WTC11 (cell line): Measurements from ENCODE around the gene LMBRD1. TPM values are rescaled to one million over a fixed set of nuclear protein-coding genes. Genes with fewer than 3 reads are reported as not detected.

Experiments used
- ATAC-seq: fragments of 200-7000 bp; cut with Tn5 transposase; 2 replicates; pipeline ENCODE4 v1.10.0; 2021; ENCODE audit warnings: mild to moderate bottlenecking, moderate library complexity
- CTCF ChIA-PET: fragments of 300-600 bp; sonication (Branson Sonifier 250); formaldehyde crosslinking; loops from one replicate; lab custom pipeline; 2021; ENCODE audit warnings: antibody characterized with exemption; lab: Charles Lee
- POLR2A ChIA-PET: fragments of 350-600 bp; sonication (Branson Sonifier 250); formaldehyde crosslinking; loops from one replicate; lab custom pipeline; 2021; ENCODE audit warnings: antibody characterized with exemption; lab: Charles Lee
- DNase-seq: peaks from one replicate; pipeline ENCODE4 v3.0.0; 2021; ENCODE audit warnings: low spot score
- H3K27ac Mint-ChIP-seq: 2 replicates; pipeline ENCODE4 v1.8.0; 2021; ENCODE audit warnings: mixed read lengths
- H3K27me3 Mint-ChIP-seq: 2 replicates; pipeline ENCODE4 v1.8.0; 2021; ENCODE audit warnings: low read depth, mild to moderate bottlenecking, moderate library complexity, mixed read lengths
- H3K36me3 Mint-ChIP-seq: 2 replicates; pipeline ENCODE4 v1.8.0; 2021; ENCODE audit warnings: mixed read lengths
- H3K4me1 Mint-ChIP-seq: 2 replicates; pipeline ENCODE4 v1.8.0; 2022; ENCODE audit warnings: mixed read lengths
- H3K4me3 Mint-ChIP-seq: 2 replicates; pipeline ENCODE4 v1.8.0; 2021; ENCODE audit warnings: mild to moderate bottlenecking, moderate library complexity, mixed read lengths
- H3K9me3 Mint-ChIP-seq: 2 replicates; pipeline ENCODE4 v1.8.0; 2021; ENCODE audit warnings: mixed read lengths
- AFF4 ChIP-seq: sonication (generic); formaldehyde crosslinking; IDR thresholded peaks from 2 replicates; pipeline ENCODE4 v1.8.1; 2023; ENCODE audit warnings: mild to moderate bottlenecking, missing genetic modification reagents, borderline replicate concordance
- CBFB ChIP-seq: sonication (generic); formaldehyde crosslinking; IDR thresholded peaks from 2 replicates; pipeline ENCODE4 v1.8.1; 2022; ENCODE audit warnings: mild to moderate bottlenecking, low read depth, missing genetic modification reagents
- ESRRA ChIP-seq: sonication (generic); formaldehyde crosslinking; IDR thresholded peaks from 2 replicates; pipeline ENCODE4 v1.8.1; 2022; ENCODE audit warnings: mild to moderate bottlenecking, missing genetic modification reagents, borderline replicate concordance
- GABPB1 ChIP-seq: sonication (generic); formaldehyde crosslinking; IDR thresholded peaks from 2 replicates; pipeline ENCODE4 v1.8.1; 2023; ENCODE audit warnings: mild to moderate bottlenecking, missing genetic modification reagents
- HMGA2 ChIP-seq: fragments of 250-450 bp; sonication (Bioruptor Pico); IDR thresholded peaks from 2 replicates; pipeline ENCODE4 v1.4.0; 2021; ENCODE audit warnings: mild to moderate bottlenecking, moderate library complexity
- NFATC4 ChIP-seq: fragments of 250-450 bp; sonication (Bioruptor Pico); IDR thresholded peaks from 2 replicates; pipeline ENCODE4 v1.9.0; 2021; ENCODE audit warnings: mild to moderate bottlenecking
- NR1H2 ChIP-seq: sonication (generic); formaldehyde crosslinking; IDR thresholded peaks from 2 replicates; pipeline ENCODE4 v1.9.0; 2021; ENCODE audit warnings: mild to moderate bottlenecking, moderate library complexity, missing genetic modification reagents
- NR3C1 ChIP-seq: sonication (generic); formaldehyde crosslinking; conservative IDR thresholded peaks from 2 replicates; pipeline ENCODE4 v1.8.1; 2023; ENCODE audit warnings: low read depth, mild to moderate bottlenecking, missing genetic modification reagents
- SOX15 ChIP-seq: fragments of 250-450 bp; sonication (Bioruptor Pico); IDR thresholded peaks from 2 replicates; pipeline ENCODE4 v1.9.0; 2021; ENCODE audit warnings: mild to moderate bottlenecking
- SP1 ChIP-seq: sonication (generic); formaldehyde crosslinking; conservative IDR thresholded peaks from 2 replicates; pipeline ENCODE4 v1.8.1; 2022; ENCODE audit warnings: missing genetic modification reagents
- ZNF232 ChIP-seq: sonication (generic); formaldehyde crosslinking; IDR thresholded peaks from 2 replicates; pipeline ENCODE4 v1.8.0; 2022; ENCODE audit warnings: mild to moderate bottlenecking, missing genetic modification reagents
- ZNF263 ChIP-seq: sonication (generic); formaldehyde crosslinking; IDR thresholded peaks from 2 replicates; pipeline ENCODE4 v1.8.1; 2022; ENCODE audit warnings: low read depth, mild to moderate bottlenecking, moderate library complexity, missing genetic modification reagents
- ZNF425 ChIP-seq: fragments of 250-450 bp; sonication (Bioruptor Pico); conservative IDR thresholded peaks from 2 replicates; pipeline ENCODE4 v1.9.0; 2021; ENCODE audit warnings: mild to moderate bottlenecking
- ZSCAN18 ChIP-seq: fragments of 250-450 bp; sonication (Bioruptor Pico); IDR thresholded peaks from 2 replicates; pipeline ENCODE4 v2.1.2; 2022; ENCODE audit warnings: mild to moderate bottlenecking, moderate library complexity
- total RNA-seq: library from RNA; stranded (reverse); gene quantifications from 3 replicates; pipeline ENCODE4 v1.2.3, GENCODE V29; 2021
- TF ChIP-seq, protein P1 (sequence below): fragments of 250-450 bp; sonication (Bioruptor Pico); IDR thresholded peaks from 2 replicates; pipeline ENCODE4 v1.9.0; 2021; ENCODE audit warnings: mild to moderate bottlenecking

Gene LMBRD1
- total RNA-seq, 1 experiment from 2014 or later = 15.0 TPM

DNA sequence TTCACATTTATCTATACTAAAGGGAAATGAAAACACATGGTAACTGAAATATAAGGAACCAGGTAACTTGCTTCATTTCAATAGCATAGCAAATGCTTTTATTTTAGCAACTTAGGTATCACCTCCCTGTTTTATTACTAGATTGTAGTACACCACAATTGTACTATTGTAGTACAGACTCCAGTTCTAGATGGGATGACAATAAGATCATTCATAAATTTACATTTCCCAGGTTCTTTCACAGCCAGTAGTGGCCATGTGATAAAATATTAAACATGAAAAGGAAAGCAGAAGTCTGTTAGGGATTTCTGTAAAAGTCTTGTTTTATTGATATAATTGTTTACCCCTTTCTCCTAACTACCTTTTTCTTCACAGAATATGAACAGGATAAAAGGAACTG lies 97.2 kb downstream of the LMBRD1 start (continued):
- TF ChIP-seq ZSCAN18 (CRISPR knock-in tag) (no peak), NR3C1 (CRISPR knock-in tag) (no peak), HMGA2 (CRISPR knock-in tag) (no peak), ZNF425 (CRISPR knock-in tag) (no peak), ZNF232 (no peak)
- TF ChIP-seq, all 79 proteins: peak for 0

- ChIA-PET POLR2A (interaction anchor here (0.6 kb wide), 1 partner anchor 291 kb away, joined by 3 read pairs; no protein-coding TSS in a partner anchor), CTCF (no interaction called here)
- Mint-ChIP-seq H3K36me3 (peaks cover 4% of the 10 kb centered on the region; the same call in 1 of the 2 replicates), H3K27me3 (no peaks in the 10 kb centered on the region), H3K4me1 (no peaks in the 10 kb centered on the region), H3K9me3 (no peaks in the 10 kb centered on the region), H3K4me3 (no peak overlapping the region), H3K27ac (no peak overlapping the region; the same call in 1 of the 2 replicates)
- TF ChIP-seq SP1 (CRISPR knock-in tag) (no peak), NR1H2 (no peak)
- ATAC-seq (no peak), DNase-seq (no peak)
Measured at GRCh38 chr6:69696273-69696672, 100.5 kb downstream of the LMBRD1 start.

DNA sequence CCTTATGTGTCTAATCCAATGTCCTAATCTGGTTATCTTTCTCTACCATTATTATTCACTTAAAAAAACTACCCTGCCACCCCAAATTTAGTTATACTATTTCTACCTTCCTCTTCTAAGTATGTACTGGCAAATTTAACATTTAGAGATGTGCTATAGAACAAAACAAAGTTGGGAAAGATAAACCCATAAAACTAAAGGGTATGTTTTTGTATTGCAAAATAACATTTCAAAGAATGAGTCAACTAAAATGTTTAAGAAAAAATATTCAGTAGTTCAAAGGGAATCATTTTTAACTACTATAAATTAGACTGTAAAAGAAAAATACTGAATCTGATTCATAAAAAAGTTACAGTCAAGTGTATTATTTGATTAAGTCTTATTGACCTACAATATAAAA lies 103.0 kb downstream of the LMBRD1 start:
- CTCF ChIA-PET = no interaction called here

More for the DNA sequence above, 103.0 kb downstream of the LMBRD1 start:
- no peaks in the 10 kb centered on the region for H3K9me3 Mint-ChIP-seq
- peaks cover 4% of the 10 kb centered on the region; the same call in 1 of the 2 replicates for H3K36me3 Mint-ChIP-seq
- no peak overlapping the region for H3K27ac Mint-ChIP-seq
- no peaks in the 10 kb centered on the region for H3K27me3 Mint-ChIP-seq
- DNase-seq (no peak), ATAC-seq (no peak)
- no peaks in the 10 kb centered on the region for H3K4me1 Mint-ChIP-seq
- H3K4me3 Mint-ChIP-seq = no peak overlapping the region
- POLR2A ChIA-PET = no interaction called here
- TF ChIP-seq CBFB (CRISPR knock-in tag) (no peak), NFATC4 (CRISPR knock-in tag) (no peak), GABPB1 (CRISPR knock-in tag) (no peak), ZNF263 (no peak), SOX15 (CRISPR knock-in tag) (no peak), ESRRA (CRISPR knock-in tag) (no peak), AFF4 (CRISPR knock-in tag) (no peak)
- TF ChIP-seq, protein P1, sequence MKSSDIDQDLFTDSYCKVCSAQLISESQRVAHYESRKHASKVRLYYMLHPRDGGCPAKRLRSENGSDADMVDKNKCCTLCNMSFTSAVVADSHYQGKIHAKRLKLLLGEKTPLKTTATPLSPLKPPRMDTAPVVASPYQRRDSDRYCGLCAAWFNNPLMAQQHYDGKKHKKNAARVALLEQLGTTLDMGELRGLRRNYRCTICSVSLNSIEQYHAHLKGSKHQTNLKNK (CRISPR knock-in tag) = no peak
